Spleen (tissue), 7 donors: ENCODE measurements around the gene CFAP107.

Experiments
- CTCF ChIP-seq, 11 experiments: fragments of 200-600 bp in 7 of 11; fragments of 450-650 bp in 4 of 11; sonication (generic) in 4 of 11; IDR thresholded peaks in 8 of 11; conservative IDR thresholded peaks in 3 of 11; 1 replicate in 7 of 11; 2 replicates in 4 of 11; pipeline versions ENCODE4 v1.4.0 to v1.8.0; 2016 to 2021; ENCODE audit warnings: antibody characterized with exemption in 11 of 11, inconsistent platforms in 4 of 11, mild to moderate bottlenecking in 1 of 11
- POLR2A ChIP-seq, 3 donors: fragments of 450-650 bp; IDR thresholded peaks; one replicate each; pipeline ENCODE4 v1.5.1; 2017; ENCODE audit warnings: antibody characterized with exemption in 3 of 3, mild to moderate bottlenecking in 1 of 3
- donor health status: DM: no; HTN: no; CAD: no; lungs with moderate emphysema.
- donor health status: DM: no; HTN: no; CAD: no.
- donor health status: DM: no; HTN: no; CAD: no.

- TF ChIP-seq POLR2A (IDR thresholded peaks at IDR 0.05) (no peak), CTCF (IDR thresholded peaks at IDR 0.05 in 8 of 11, conservative IDR thresholded peaks at IDR 0.05 in 3 of 11) (no peak)
Observed at GRCh38 chr1:12778061-12778460, 32.1 kb downstream of the CFAP107 start.
